Left lung (tissue), 10 donors: ENCODE measurements around the gene JPH2. TPM values are rescaled to one million over a fixed set of nuclear protein-coding genes. Genes with fewer than 3 reads are reported as not detected.

ENCODE experiments used
- ATAC-seq: fragments of 200-7000 bp; cut with Tn5 transposase; one replicate; pipeline ENCODE4 v1.9.1; 2020; ENCODE audit warnings: moderate library complexity
- DNase-seq, 4 donors: peaks; one replicate each; pipeline ENCODE4 v3.0.0-alpha.2; 2013 to 2020
- H3K27ac ChIP-seq, 2 donors: fragments of 200-600 bp; sonication (generic) in 1 of 2; one replicate each; pipeline versions ENCODE4 v1.5.0 to v1.8.0; 2020 to 2021
- H3K27me3 ChIP-seq, 2 donors: fragments of 200-600 bp; sonication (generic) in 1 of 2; one replicate each; pipeline versions ENCODE4 v1.5.0 to v1.8.0; 2020 to 2021
- H3K36me3 ChIP-seq, 2 donors: fragments of 200-600 bp; sonication (generic) in 1 of 2; one replicate each; pipeline versions ENCODE4 v1.5.0 to v1.8.0; 2020 to 2021
- H3K4me1 ChIP-seq, 2 donors: fragments of 200-600 bp; one replicate each; pipeline ENCODE4 v1.8.0; 2021
- H3K4me3 ChIP-seq, 2 donors: fragments of 200-600 bp; sonication (generic) in 1 of 2; one replicate each; pipeline versions ENCODE4 v1.5.0 to v1.8.0; 2020 to 2021; ENCODE audit warnings: mild to moderate bottlenecking in 1 of 2
- H3K9me3 ChIP-seq, 2 donors: fragments of 200-600 bp; sonication (generic) in 1 of 2; one replicate each; pipeline versions ENCODE4 v1.5.0 to v1.8.0; 2020 to 2021
- intact Hi-C, 2 donors: fragments of 100-400 bp; cut with DNase I; formaldehyde crosslinking; loops; one replicate each; pipeline versions ENCODE4 v1.11.2 to v1.14.2; 2022
- polyA plus RNA-seq, 6 donors: library from polyadenylated mRNA; unstranded; fragments of 120-200 nt; gene quantifications; one replicate each; pipeline ENCODE4 v1.2.1, GENCODE V29; 2013; ENCODE audit not compliant: insufficient read length in 6 of 6
- total RNA-seq, 2 donors: library from RNA; stranded (reverse); fragmentation: NEBNext Ultra II Directional; extraction: Animal tissue kit (Norgen Biotek cat#: 25700); gene quantifications; one replicate each; pipeline ENCODE4 v1.2.1, GENCODE V29; 2021
- TF ChIP-seq, protein P1 (sequence below), 2 donors: fragments of 200-600 bp; sonication (generic) in 1 of 2; IDR thresholded peaks; one replicate each; pipeline versions ENCODE4 v1.5.0 to v1.8.0; 2021; ENCODE audit warnings: antibody characterized with exemption in 2 of 2
- donor health status: DM: no; HTN: yes; CAD: no.
- donor health status: DM: no; HTN: no; CAD: no.

The JPH2 gene
- total and polyA plus RNA-seq, 8 donors, result 0.83 to 7.4 (median 1.4) TPM

DNA sequence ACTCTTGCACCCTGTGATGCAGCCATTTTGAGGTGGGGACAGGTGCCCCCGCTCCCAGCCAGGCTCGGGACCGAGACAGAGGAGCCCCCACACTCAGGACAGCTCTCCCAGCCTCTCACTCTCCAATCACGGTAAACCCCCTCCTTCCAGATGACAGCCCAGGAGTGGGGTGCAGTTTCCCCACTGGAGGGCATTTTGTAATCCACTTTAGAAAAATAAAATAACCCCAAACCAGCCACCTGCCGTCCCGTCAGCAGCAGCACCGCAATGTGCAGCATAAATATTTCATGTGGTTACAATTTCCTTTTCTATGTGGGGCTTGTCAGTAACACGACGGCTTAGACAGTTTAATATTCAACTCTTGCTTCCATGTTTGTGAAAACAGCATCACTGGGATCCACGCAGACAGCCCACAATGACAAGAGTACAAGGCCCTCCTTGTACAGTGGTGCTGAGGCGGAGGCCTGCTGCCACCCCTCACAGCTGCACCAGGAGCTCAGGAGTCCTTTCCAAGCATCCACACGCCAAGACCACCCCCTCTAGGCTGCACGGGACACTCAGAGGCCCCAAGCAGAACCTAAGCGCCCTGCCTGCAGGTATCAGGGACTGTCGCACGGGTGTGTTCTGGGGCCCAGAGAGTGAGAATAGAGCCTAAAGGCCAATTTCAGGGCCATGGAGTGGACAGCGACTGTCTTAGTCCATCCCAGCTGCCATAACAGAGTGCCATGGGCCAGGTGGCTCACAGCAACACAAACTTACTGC is 116.7 kb downstream of the JPH2 start:
- Histone ChIP-seq H3K27ac (peak overlapping the region in 1 of 2 donors; percentile 92), H3K4me3 (no peak overlapping the region), H3K27me3 (no peaks in the 10 kb centered on the region), H3K9me3 (no peaks in the 10 kb centered on the region), H3K36me3 (peaks cover 0 to 27% of the 10 kb centered on the region in 2 donors), H3K4me1 (peaks cover 0 to 49% of the 10 kb centered on the region in 2 donors)
- TF ChIP-seq, protein P1, sequence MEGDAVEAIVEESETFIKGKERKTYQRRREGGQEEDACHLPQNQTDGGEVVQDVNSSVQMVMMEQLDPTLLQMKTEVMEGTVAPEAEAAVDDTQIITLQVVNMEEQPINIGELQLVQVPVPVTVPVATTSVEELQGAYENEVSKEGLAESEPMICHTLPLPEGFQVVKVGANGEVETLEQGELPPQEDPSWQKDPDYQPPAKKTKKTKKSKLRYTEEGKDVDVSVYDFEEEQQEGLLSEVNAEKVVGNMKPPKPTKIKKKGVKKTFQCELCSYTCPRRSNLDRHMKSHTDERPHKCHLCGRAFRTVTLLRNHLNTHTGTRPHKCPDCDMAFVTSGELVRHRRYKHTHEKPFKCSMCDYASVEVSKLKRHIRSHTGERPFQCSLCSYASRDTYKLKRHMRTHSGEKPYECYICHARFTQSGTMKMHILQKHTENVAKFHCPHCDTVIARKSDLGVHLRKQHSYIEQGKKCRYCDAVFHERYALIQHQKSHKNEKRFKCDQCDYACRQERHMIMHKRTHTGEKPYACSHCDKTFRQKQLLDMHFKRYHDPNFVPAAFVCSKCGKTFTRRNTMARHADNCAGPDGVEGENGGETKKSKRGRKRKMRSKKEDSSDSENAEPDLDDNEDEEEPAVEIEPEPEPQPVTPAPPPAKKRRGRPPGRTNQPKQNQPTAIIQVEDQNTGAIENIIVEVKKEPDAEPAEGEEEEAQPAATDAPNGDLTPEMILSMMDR (IDR thresholded peaks at IDR 0.05), result no peak
- ATAC-seq (no peak), DNase-seq (peak in 1 of 4 donors; percentile 32)
- intact Hi-C loops, result loop anchor here in 1 of 2 donors (10.0 kb wide), 1 partner anchor 226 kb away; no protein-coding TSS in a partner anchor

DNA sequence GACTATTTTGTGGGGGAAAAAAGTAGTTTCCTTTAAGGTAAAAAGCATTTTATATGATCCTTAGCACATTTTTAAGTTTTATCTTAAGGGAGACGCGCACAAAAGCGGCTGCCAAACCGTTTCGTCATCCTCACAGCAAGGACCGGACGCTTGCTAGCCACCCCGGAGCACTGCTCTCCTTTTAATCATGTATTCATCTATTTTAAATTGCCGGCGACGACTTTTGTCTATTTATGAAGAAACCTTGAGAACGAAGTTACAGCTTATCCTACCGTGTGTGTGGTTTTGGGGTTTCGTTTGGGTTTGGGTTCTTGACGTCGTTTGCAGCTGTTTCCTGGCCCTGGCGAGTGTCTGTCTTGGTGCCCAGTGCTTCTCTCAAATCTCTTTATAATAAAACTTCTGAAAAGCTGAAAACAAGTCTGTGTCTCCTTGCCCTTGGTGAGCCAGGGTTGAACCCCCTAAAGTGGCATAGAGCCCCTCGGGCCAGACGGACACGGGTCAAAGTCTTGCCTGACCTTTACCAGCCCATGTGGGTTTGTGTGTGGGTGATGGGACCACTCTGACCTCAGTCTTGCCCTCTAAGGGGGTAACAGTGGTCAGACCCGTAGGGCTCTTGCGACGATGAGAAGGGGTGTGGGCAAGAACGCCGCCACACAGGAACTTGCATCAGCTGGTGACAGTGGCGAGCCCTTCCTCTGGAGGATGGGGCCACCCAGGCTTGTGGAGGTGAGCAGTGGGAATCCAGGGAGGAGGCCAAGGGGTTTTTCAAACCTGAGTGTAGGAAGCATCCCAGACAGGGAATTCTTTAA is 117.6 kb downstream of the JPH2 start:
- Histone ChIP-seq H3K36me3 (peaks cover 0 to 36% of the 10 kb centered on the region in 2 donors), H3K27ac (peak overlapping the region in 1 of 2 donors; percentile 92), H3K4me3 (peak overlapping the region in 1 of 2 donors; percentile 13), H3K4me1 (peaks cover 0 to 42% of the 10 kb centered on the region in 2 donors), H3K27me3 (no peaks in the 10 kb centered on the region), H3K9me3 (no peaks in the 10 kb centered on the region)
- intact Hi-C loops, result loop anchor here in 1 of 2 donors (10.0 kb wide), 1 partner anchor 225 kb away; no protein-coding TSS in a partner anchor
- TF ChIP-seq, protein P1 (IDR thresholded peaks at IDR 0.05), result no peak
- DNase-seq, result peak in 1 of 4 donors; percentile 88
- no peak for ATAC-seq

DNA sequence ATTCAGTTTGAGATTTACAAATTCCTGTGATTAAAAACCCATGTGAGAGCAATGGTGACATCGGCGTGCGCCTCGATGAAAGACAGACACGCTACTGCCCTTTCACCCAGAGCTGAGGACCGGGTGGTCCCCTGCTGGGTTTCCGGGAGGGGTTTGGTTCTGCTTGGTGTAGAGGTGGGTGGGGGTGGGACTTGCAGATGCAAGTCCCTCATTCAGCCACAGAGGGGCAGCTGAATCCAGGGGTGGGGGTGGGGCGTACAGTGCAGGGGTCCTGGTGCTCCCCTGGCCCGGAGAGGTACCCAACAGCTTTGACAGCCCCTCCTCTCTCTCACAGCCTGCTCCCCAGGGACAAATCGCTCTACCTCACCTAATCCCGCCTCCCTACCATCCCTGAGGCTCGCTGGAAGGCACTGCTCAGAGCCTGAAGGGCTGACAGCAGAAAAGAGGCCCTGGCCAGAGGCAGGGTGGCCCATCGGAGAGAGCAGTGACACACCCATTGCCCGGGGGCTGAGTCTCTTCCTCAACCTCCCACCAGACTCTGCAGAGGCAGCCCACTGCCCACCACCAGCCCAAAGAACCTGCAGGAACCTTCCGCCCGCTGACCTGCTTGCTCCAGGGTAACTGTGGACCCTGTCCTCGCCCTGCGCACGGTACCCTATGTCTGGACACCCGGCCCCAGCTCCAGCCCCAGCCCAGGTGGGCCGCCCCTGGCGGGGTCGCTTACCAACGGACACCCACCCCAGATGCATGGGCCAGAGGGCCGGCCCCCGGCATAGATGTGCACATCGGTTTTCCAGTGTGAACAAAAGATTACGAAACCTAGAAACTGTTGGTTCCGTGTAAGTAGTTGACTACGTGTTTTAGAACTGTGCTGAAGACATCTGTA is 118.4 kb downstream of the JPH2 start:
- H3K36me3 ChIP-seq, result peaks cover 0 to 36% of the 10 kb centered on the region in 2 donors
- intact Hi-C loops, result no loop called here
- peaks cover 0 to 36% of the 10 kb centered on the region in 2 donors for H3K4me1 ChIP-seq
- TF ChIP-seq, protein P1 (IDR thresholded peaks at IDR 0.05), result no peak
- peak in 1 of 4 donors; percentile 85 for DNase-seq
- peak; percentile 23 for ATAC-seq
- H3K27me3 ChIP-seq, result no peaks in the 10 kb centered on the region
- no peaks in the 10 kb centered on the region for H3K9me3 ChIP-seq
- peak overlapping the region in 1 of 2 donors; percentile 13 for H3K4me3 ChIP-seq
- peak overlapping the region in 1 of 2 donors; percentile 92 for H3K27ac ChIP-seq

DNA sequence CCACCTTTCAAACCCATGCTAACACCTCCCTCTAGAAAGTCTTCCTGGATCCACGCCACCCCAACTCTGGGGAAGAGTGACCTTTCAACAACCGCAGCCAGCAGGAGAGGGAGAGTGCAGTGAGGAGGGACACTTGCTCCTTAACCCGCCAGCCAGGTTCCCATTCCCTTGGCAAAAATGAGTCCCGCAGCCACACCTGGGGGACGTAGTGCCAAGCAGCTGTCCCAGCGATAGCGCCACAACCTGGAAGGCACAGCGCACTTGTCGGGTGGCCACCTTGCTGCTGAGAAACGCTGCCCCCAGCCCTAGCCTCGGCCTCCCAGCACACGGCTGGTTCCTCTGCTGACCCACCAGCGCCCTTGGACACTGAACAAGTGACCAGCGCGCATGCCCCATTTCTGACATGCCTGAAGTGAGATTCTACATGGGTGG is 119.3 kb downstream of the JPH2 start:
- peak in 1 of 4 donors; percentile 58 for DNase-seq
- Histone ChIP-seq H3K27me3 (no peaks in the 10 kb centered on the region), H3K36me3 (peaks cover 0 to 36% of the 10 kb centered on the region in 2 donors), H3K4me3 (no peak overlapping the region), H3K4me1 (peaks cover 0 to 28% of the 10 kb centered on the region in 2 donors), H3K9me3 (no peaks in the 10 kb centered on the region), H3K27ac (no peak overlapping the region)
- ATAC-seq, result no peak
- intact Hi-C loops, result no loop called here
- TF ChIP-seq, protein P1 (IDR thresholded peaks at IDR 0.05), result no peak
